Fibroblast of skin of scalp (primary cell): Measurements from ENCODE around the gene MCEMP1.
"Not testable (repeated sequence)": the region's sequence is repeated elsewhere in the genome, so short reads cannot be mapped to it uniquely, and the experiment has no call there.

Experiments used
- DNase-seq: peaks from one replicate; pipeline ENCODE4 v3.0.0-alpha.2; 2013

The MCEMP1 gene

GRCh38 chr19:7643629-7644549 is 33.0 kb upstream of the MCEMP1 start:
- DNase-seq, result not testable (repeated sequence)

GRCh38 chr19:7644550-7644877 is 32.4 kb upstream of the MCEMP1 start:
- no peak for DNase-seq

GRCh38 chr19:7645163-7645562 is 31.7 kb upstream of the MCEMP1 start:
- no peak for DNase-seq

- no peak for DNase-seq
These were observed 31.0 kb upstream of the MCEMP1 start for GRCh38 chr19:7645656-7646425.

- no peak for DNase-seq
These were observed 30.5 kb upstream of the MCEMP1 start for GRCh38 chr19:7646426-7646700.

GRCh38 chr19:7647156-7647555 is 29.7 kb upstream of the MCEMP1 start:
- no peak for DNase-seq

GRCh38 chr19:7648265-7649014 is 28.4 kb upstream of the MCEMP1 start:
- no peak for DNase-seq

GRCh38 chr19:7650148-7650547 is 26.7 kb upstream of the MCEMP1 start:
- DNase-seq, result no peak

GRCh38 chr19:7652061-7652641 is 24.7 kb upstream of the MCEMP1 start:
- DNase-seq, result peak; percentile 68

GRCh38 chr19:7654401-7654800 is 22.5 kb upstream of the MCEMP1 start:
- no peak for DNase-seq

- DNase-seq, result no peak
These were observed 21.3 kb upstream of the MCEMP1 start for GRCh38 chr19:7655581-7655980.

GRCh38 chr19:7657131-7657751 is 19.6 kb upstream of the MCEMP1 start:
- DNase-seq, result no peak

GRCh38 chr19:7658219-7658686 is 18.6 kb upstream of the MCEMP1 start:
- no peak for DNase-seq

GRCh38 chr19:7661744-7662538 is 14.9 kb upstream of the MCEMP1 start:
- no peak for DNase-seq

GRCh38 chr19:7662657-7663056 is 14.2 kb upstream of the MCEMP1 start:
- no peak for DNase-seq

- no peak for DNase-seq
These were observed 13.2 kb upstream of the MCEMP1 start for GRCh38 chr19:7663706-7664105.

GRCh38 chr19:7665076-7665475 is 11.8 kb upstream of the MCEMP1 start:
- peak; percentile 61 for DNase-seq

GRCh38 chr19:7668842-7669241 is 8.0 kb upstream of the MCEMP1 start, which contains the start of gene RETN:
Gene RETN, plus strand, starts transcription at chr19:7669049. Its CDS starts 278 bp downstream, at chr19:7669327.
- DNase-seq, result no peak

- DNase-seq, result no peak
These were observed 7.2 kb upstream of the MCEMP1 start for GRCh38 chr19:7669641-7670040.

- DNase-seq, result no peak
These were observed 6.6 kb upstream of the MCEMP1 start for GRCh38 chr19:7670150-7670783.

GRCh38 chr19:7670790-7671189 is 6.1 kb upstream of the MCEMP1 start:
- no peak for DNase-seq
